K562 (cell line): ENCODE measurements around the gene ANKRD10. TPM values are rescaled to one million over a fixed set of nuclear protein-coding genes. Genes with fewer than 3 reads are reported as not detected.

Experiments
- ARNT ChIP-seq, 2 experiments: fragments of 450-650 bp; IDR thresholded peaks; 2 replicates each; pipeline ENCODE4 v1.6.1; 2016; ENCODE audit warnings: mild to moderate bottlenecking in 1 of 2
- E2F3 ChIP-seq: fragments of 250-450 bp; sonication (Bioruptor Pico); IDR thresholded peaks from 2 replicates; pipeline ENCODE4 v1.4.0; 2020; ENCODE audit warnings: mild to moderate bottlenecking
- ELF1 ChIP-seq: fragments of 200-800 bp; sonication (Bioruptor generic); IDR thresholded peaks from 2 replicates; pipeline ENCODE4 v1.6.1; 2016; ENCODE audit warnings: missing genetic modification characterization, missing compliant biosample characterization
- KDM5B ChIP-seq: fragments of 200-600 bp; sonication (generic); IDR thresholded peaks from 2 replicates; pipeline ENCODE4 v1.6.1; 2012; ENCODE audit warnings: low read depth, mild to moderate bottlenecking, moderate library complexity, low read length, control low read depth, inconsistent platforms; ENCODE audit not compliant: insufficient replicate concordance
- NFIX ChIP-seq: fragments of 250-450 bp; sonication (Bioruptor Pico); IDR thresholded peaks from 2 replicates; pipeline ENCODE4 v1.4.0; 2020; ENCODE audit warnings: low read depth, mild to moderate bottlenecking, moderate library complexity
- SP1 ChIP-seq: sonication (generic); formaldehyde crosslinking; IDR thresholded peaks from 2 replicates; pipeline ENCODE4 v1.8.1; 2022; ENCODE audit warnings: mild to moderate bottlenecking, missing genetic modification reagents
- ZBTB17 ChIP-seq: fragments of 450-650 bp; formaldehyde crosslinking; IDR thresholded peaks from 2 replicates; pipeline ENCODE4 v1.4.0; 2020; ENCODE audit warnings: mild to moderate bottlenecking
- ZFX ChIP-seq: sonication (generic); formaldehyde crosslinking; IDR thresholded peaks from 2 replicates; pipeline ENCODE4 v1.8.0; 2022; ENCODE audit warnings: mild to moderate bottlenecking, missing genetic modification reagents, moderate library complexity
- polyA plus RNA-seq, 8 experiments: library from polyadenylated mRNA; depleted of rRNA in 4 of 8; stranded (reverse) in 5 of 8; unstranded in 3 of 8; fragments of >200 nt; fragmentation: Nextera tagmentation in 2 of 8; fragmentation: Illumina TruSeq in 1 of 8; extraction: Ambion mirVana in 2 of 8; extraction: Trizol in 1 of 8; gene quantifications; 2 replicates each; pipeline versions ENCODE4 v1.2.1 to v1.2.3, GENCODE V29; 2011 to 2014; ENCODE audit warnings: inconsistent platforms in 1 of 8, missing spikeins in 1 of 8
- total RNA-seq, 7 experiments: library from RNA; depleted of rRNA in 6 of 7; stranded (reverse); fragments of >200 nt in 6 of 7; fragmentation: Illumina TruSeq in 2 of 7; extraction: Trizol in 2 of 7; gene quantifications; 2 replicates each; pipeline versions ENCODE4 v1.2.1 to v1.2.3, GENCODE V29; 2011 to 2021; ENCODE audit warnings: low replicate concordance in 1 of 7
- TF ChIP-seq, protein P1 (sequence below): fragments of 450-650 bp; IDR thresholded peaks from 2 replicates; pipeline ENCODE4 v1.6.1; 2016; ENCODE audit warnings: mild to moderate bottlenecking, moderate library complexity
- TF ChIP-seq, protein P2 (sequence below): fragments of 450-650 bp; formaldehyde crosslinking; IDR thresholded peaks from 2 replicates; pipeline ENCODE4 v1.4.0; 2022; ENCODE audit warnings: missing genetic modification characterization
- TF ChIP-seq, protein P3 (sequence below): fragments of 450-650 bp; IDR thresholded peaks from 2 replicates; pipeline ENCODE4 v1.6.1; 2018; ENCODE audit not compliant: partially characterized antibody

The ANKRD10 gene
- total and polyA plus RNA-seq, 9 of the 15 experiments (the other 6 are each of a cell fraction or from before 2014, with no cell fraction given), result 21.7 to 183 (median 45.0) TPM

DNA sequence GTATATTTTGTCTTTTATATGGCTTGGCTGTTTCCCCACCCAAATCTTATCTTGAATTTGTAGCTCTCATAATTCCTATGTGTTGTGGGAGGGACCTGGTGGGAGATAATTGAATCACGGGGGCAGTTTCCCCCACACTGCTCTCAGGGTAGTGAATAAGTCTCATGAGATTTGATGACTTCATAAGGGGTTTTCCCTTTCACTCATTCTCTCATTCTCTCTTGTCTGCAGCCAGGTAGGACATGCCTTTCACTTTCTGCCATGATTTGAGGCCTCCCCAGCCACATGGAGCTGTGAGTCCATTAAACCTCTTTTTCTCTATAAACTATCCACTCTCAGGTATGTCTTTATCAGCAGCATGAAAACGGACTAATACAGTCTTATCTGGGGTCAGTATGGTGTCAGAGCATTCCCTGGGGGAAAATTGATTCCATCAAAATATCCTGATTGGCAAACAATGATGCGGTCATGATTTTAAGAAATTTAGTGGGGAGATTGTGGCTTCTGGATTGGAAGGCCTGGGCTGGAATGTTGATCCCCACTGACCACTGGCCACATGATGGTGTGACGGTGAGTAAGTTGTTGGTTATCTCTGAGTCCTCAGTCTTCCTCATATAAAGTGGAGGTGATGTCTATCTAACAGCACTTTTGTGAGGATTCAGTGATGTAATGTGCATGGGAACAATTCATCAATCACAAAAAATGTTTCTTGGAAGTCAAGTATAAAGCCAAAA is 27.5 kb upstream of the ANKRD10 start (continued):
- TF ChIP-seq, protein P1, sequence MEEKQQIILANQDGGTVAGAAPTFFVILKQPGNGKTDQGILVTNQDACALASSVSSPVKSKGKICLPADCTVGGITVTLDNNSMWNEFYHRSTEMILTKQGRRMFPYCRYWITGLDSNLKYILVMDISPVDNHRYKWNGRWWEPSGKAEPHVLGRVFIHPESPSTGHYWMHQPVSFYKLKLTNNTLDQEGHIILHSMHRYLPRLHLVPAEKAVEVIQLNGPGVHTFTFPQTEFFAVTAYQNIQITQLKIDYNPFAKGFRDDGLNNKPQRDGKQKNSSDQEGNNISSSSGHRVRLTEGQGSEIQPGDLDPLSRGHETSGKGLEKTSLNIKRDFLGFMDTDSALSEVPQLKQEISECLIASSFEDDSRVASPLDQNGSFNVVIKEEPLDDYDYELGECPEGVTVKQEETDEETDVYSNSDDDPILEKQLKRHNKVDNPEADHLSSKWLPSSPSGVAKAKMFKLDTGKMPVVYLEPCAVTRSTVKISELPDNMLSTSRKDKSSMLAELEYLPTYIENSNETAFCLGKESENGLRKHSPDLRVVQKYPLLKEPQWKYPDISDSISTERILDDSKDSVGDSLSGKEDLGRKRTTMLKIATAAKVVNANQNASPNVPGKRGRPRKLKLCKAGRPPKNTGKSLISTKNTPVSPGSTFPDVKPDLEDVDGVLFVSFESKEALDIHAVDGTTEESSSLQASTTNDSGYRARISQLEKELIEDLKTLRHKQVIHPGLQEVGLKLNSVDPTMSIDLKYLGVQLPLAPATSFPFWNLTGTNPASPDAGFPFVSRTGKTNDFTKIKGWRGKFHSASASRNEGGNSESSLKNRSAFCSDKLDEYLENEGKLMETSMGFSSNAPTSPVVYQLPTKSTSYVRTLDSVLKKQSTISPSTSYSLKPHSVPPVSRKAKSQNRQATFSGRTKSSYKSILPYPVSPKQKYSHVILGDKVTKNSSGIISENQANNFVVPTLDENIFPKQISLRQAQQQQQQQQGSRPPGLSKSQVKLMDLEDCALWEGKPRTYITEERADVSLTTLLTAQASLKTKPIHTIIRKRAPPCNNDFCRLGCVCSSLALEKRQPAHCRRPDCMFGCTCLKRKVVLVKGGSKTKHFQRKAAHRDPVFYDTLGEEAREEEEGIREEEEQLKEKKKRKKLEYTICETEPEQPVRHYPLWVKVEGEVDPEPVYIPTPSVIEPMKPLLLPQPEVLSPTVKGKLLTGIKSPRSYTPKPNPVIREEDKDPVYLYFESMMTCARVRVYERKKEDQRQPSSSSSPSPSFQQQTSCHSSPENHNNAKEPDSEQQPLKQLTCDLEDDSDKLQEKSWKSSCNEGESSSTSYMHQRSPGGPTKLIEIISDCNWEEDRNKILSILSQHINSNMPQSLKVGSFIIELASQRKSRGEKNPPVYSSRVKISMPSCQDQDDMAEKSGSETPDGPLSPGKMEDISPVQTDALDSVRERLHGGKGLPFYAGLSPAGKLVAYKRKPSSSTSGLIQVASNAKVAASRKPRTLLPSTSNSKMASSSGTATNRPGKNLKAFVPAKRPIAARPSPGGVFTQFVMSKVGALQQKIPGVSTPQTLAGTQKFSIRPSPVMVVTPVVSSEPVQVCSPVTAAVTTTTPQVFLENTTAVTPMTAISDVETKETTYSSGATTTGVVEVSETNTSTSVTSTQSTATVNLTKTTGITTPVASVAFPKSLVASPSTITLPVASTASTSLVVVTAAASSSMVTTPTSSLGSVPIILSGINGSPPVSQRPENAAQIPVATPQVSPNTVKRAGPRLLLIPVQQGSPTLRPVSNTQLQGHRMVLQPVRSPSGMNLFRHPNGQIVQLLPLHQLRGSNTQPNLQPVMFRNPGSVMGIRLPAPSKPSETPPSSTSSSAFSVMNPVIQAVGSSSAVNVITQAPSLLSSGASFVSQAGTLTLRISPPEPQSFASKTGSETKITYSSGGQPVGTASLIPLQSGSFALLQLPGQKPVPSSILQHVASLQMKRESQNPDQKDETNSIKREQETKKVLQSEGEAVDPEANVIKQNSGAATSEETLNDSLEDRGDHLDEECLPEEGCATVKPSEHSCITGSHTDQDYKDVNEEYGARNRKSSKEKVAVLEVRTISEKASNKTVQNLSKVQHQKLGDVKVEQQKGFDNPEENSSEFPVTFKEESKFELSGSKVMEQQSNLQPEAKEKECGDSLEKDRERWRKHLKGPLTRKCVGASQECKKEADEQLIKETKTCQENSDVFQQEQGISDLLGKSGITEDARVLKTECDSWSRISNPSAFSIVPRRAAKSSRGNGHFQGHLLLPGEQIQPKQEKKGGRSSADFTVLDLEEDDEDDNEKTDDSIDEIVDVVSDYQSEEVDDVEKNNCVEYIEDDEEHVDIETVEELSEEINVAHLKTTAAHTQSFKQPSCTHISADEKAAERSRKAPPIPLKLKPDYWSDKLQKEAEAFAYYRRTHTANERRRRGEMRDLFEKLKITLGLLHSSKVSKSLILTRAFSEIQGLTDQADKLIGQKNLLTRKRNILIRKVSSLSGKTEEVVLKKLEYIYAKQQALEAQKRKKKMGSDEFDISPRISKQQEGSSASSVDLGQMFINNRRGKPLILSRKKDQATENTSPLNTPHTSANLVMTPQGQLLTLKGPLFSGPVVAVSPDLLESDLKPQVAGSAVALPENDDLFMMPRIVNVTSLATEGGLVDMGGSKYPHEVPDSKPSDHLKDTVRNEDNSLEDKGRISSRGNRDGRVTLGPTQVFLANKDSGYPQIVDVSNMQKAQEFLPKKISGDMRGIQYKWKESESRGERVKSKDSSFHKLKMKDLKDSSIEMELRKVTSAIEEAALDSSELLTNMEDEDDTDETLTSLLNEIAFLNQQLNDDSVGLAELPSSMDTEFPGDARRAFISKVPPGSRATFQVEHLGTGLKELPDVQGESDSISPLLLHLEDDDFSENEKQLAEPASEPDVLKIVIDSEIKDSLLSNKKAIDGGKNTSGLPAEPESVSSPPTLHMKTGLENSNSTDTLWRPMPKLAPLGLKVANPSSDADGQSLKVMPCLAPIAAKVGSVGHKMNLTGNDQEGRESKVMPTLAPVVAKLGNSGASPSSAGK, result peak; percentile 20; the same call in 1 of the 2 replicates
- TF ChIP-seq ARNT (IDR thresholded peaks at IDR 0.05), result no peak
- no peak for TF ChIP-seq ZBTB17
- TF ChIP-seq, protein P2, sequence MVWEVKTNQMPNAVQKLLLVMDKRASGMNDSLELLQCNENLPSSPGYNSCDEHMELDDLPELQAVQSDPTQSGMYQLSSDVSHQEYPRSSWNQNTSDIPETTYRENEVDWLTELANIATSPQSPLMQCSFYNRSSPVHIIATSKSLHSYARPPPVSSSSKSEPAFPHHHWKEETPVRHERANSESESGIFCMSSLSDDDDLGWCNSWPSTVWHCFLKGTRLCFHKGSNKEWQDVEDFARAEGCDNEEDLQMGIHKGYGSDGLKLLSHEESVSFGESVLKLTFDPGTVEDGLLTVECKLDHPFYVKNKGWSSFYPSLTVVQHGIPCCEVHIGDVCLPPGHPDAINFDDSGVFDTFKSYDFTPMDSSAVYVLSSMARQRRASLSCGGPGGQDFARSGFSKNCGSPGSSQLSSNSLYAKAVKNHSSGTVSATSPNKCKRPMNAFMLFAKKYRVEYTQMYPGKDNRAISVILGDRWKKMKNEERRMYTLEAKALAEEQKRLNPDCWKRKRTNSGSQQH (CRISPR knock-in tag), result no peak
- TF ChIP-seq KDM5B, result no peak
- TF ChIP-seq ZFX (CRISPR knock-in tag), result peak; percentile 32; the same call in 1 of the 2 replicates
- no peak for TF ChIP-seq ELF1
- TF ChIP-seq SP1 (CRISPR knock-in tag), result no peak
- TF ChIP-seq, protein P3, sequence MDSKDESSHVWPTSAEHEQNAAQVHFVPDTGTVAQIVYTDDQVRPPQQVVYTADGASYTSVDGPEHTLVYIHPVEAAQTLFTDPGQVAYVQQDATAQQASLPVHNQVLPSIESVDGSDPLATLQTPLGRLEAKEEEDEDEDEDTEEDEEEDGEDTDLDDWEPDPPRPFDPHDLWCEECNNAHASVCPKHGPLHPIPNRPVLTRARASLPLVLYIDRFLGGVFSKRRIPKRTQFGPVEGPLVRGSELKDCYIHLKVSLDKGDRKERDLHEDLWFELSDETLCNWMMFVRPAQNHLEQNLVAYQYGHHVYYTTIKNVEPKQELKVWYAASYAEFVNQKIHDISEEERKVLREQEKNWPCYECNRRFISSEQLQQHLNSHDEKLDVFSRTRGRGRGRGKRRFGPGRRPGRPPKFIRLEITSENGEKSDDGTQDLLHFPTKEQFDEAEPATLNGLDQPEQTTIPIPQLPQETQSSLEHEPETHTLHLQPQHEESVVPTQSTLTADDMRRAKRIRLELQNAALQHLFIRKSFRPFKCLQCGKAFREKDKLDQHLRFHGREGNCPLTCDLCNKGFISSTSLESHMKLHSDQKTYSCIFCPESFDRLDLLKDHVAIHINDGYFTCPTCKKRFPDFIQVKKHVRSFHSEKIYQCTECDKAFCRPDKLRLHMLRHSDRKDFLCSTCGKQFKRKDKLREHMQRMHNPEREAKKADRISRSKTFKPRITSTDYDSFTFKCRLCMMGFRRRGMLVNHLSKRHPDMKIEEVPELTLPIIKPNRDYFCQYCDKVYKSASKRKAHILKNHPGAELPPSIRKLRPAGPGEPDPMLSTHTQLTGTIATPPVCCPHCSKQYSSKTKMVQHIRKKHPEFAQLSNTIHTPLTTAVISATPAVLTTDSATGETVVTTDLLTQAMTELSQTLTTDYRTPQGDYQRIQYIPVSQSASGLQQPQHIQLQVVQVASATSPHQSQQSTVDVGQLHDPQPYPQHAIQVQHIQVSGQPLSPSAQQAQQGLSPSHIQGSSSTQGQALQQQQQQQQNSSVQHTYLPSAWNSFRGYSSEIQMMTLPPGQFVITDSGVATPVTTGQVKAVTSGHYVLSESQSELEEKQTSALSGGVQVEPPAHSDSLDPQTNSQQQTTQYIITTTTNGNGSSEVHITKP, result no peak
- no peak for TF ChIP-seq E2F3 (CRISPR knock-in tag)
- no peak for TF ChIP-seq NFIX (CRISPR knock-in tag)
